Measurements from ENCODE around the gene EYA2.

- no peak for TF ChIP-seq YY1 (IDR thresholded peaks at IDR 0.05; ENCODE audit: insufficient read depth, insufficient read length)
- TF ChIP-seq ZNF274 (IDR thresholded peaks at IDR 0.05; ENCODE audit: low read depth, low read length) = no peak
- no peak for TF ChIP-seq SUZ12 (IDR thresholded peaks at IDR 0.05; ENCODE audit: extremely low read depth, insufficient read depth, insufficient read length)
Observed at GRCh38 chr20:47208534-47209174, 314.0 kb downstream of the EYA2 start.
